Activated CD4-positive, alpha-beta T cell treated with anti-CD3 and anti-CD28 coated beads, Interleukin-2, amount 10 ng/mL, durations not matched to agents 7 days and 5 days (primary cell): Measurements from ENCODE around the gene ANK2. TPM values are rescaled to one million over a fixed set of nuclear protein-coding genes. Genes with fewer than 3 reads are reported as not detected.

Source experiments
- CTCF ChIA-PET: fragments of 350-600 bp; sonication (Branson Sonifier 250); formaldehyde crosslinking; loops from one replicate; lab custom pipeline; 2021; ENCODE audit warnings: antibody characterized with exemption; lab: Charles Lee
- POLR2A ChIA-PET: fragments of 350-600 bp; sonication (Branson Sonifier 250); formaldehyde crosslinking; loops from one replicate; lab custom pipeline; 2021; ENCODE audit warnings: antibody characterized with exemption; lab: Charles Lee
- DNase-seq: peaks from one replicate; pipeline ENCODE4 v3.0.0-alpha.2; 2020
- H3K27ac Mint-ChIP-seq: one replicate; pipeline ENCODE4 v1.8.0; 2021; ENCODE audit warnings: mild to moderate bottlenecking, moderate library complexity, mixed read lengths
- H3K27me3 Mint-ChIP-seq: one replicate; pipeline ENCODE4 v1.8.0; 2021; ENCODE audit warnings: mixed read lengths
- H3K36me3 Mint-ChIP-seq: one replicate; pipeline ENCODE4 v1.8.0; 2021; ENCODE audit warnings: low read depth, mixed read lengths
- H3K4me1 Mint-ChIP-seq: one replicate; pipeline ENCODE4 v1.8.0; 2021; ENCODE audit warnings: mixed read lengths
- H3K4me3 Mint-ChIP-seq: one replicate; pipeline ENCODE4 v1.8.0; 2021; ENCODE audit warnings: mild to moderate bottlenecking, moderate library complexity, mixed read lengths
- H3K9me3 Mint-ChIP-seq: one replicate; pipeline ENCODE4 v1.8.0; 2021; ENCODE audit warnings: mixed read lengths
- total RNA-seq, 2 experiments: library from RNA; stranded (reverse); gene quantifications; one replicate each; pipeline ENCODE4 v1.2.3, GENCODE V29; 2021

The ANK2 gene
- total RNA-seq, 2 experiments from 2014 or later: 0.42 to 0.67 TPM

DNA sequence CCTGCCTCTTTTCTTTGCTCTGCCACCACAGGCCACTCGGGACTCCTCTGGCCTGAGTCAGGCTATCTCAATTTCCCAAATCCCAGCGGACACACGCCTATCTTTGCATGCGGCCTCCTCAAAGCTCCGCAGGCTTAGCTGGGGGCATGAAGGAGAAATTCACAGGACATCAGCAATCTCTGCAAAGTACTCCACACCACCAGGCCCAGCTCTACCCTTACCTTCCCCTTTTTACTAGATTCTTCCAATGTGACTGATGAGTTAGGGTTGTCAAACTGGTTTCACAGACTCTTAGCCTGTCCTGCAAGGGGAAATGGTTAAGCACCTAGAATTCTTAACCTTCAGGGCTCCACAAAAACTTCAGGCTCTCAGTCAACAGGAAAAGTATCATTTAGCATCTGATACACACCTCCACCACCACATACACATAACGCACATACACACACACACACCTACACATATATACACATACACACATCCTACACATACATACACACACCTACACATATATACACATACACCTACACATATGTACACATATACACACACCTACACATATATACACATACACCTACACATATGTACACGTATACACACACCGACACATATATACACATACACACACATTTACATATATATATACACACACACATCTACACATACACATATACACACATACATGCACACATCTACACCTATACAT, 349.1 kb downstream of the ANK2 start:
- Mint-ChIP-seq H3K36me3 (no peaks in the 10 kb centered on the region), H3K27ac (no peak overlapping the region)
- CTCF ChIA-PET: no interaction called here

DNA sequence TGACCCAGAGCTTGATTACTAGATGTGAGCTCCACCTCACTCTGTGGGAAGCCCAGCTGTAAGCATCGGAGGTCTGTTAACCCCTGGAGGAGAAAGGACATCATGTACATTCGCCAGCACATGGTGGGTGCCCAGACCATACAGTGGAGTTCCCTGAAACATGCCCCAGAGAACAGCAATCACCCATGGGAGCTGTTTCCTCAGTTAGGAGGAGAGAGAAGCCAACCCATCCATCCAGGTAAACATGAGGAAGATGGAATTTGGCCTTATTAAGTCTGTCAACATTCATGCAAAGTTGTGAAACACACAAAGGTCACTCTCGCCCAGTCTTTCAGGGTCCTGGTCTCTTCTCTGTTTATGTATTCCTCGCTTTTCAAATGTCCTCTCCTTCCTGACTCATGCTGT, 354.7 kb downstream of the ANK2 start:
- DNase-seq: no peak
- H3K27ac Mint-ChIP-seq: no peak overlapping the region

More for the DNA sequence above, 349.1 kb downstream of the ANK2 start:
- H3K27me3 Mint-ChIP-seq: peaks cover 3% of the 10 kb centered on the region
- H3K4me1 Mint-ChIP-seq: peaks cover 3% of the 10 kb centered on the region
- POLR2A ChIA-PET: no interaction called here
- no peaks in the 10 kb centered on the region for H3K9me3 Mint-ChIP-seq
- no peak for DNase-seq
- H3K4me3 Mint-ChIP-seq: no peak overlapping the region

DNA sequence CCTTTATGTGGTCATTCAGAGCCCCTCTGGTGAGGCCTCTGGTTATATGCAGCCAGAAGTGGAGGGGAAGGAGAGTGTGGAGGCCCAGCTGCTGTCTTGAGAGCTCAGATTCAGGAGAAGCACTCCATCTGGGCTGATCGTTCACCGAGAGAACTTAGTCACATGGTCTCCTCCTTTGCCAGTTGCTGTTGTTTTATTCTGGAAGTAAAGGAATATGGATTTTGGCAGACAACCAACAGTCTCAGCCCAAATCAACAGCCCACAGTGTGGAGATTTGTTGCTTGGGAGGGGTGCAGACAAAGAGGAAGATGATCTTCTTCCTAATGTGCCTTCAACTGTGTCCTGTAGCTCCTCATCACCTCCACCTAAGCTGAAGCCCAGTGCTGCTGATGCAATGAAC, 355.4 kb downstream of the ANK2 start:
- no peak for DNase-seq
- CTCF ChIA-PET: no interaction called here
- H3K36me3 Mint-ChIP-seq: no peaks in the 10 kb centered on the region
- H3K27ac Mint-ChIP-seq: no peak overlapping the region
- POLR2A ChIA-PET: no interaction called here
- no peaks in the 10 kb centered on the region for H3K9me3 Mint-ChIP-seq
- H3K4me3 Mint-ChIP-seq: no peak overlapping the region
- H3K27me3 Mint-ChIP-seq: peaks cover 4% of the 10 kb centered on the region
- H3K4me1 Mint-ChIP-seq: no peaks in the 10 kb centered on the region

More for the DNA sequence above, 354.7 kb downstream of the ANK2 start:
- Mint-ChIP-seq H3K4me1 (no peaks in the 10 kb centered on the region), H3K27me3 (peaks cover 4% of the 10 kb centered on the region), H3K36me3 (no peaks in the 10 kb centered on the region), H3K4me3 (no peak overlapping the region), H3K9me3 (no peaks in the 10 kb centered on the region)
- CTCF ChIA-PET: interaction anchor here (1.2 kb wide), 1 partner anchor 9 kb away, joined by 3 read pairs; no protein-coding TSS in a partner anchor
- POLR2A ChIA-PET: no interaction called here

DNA sequence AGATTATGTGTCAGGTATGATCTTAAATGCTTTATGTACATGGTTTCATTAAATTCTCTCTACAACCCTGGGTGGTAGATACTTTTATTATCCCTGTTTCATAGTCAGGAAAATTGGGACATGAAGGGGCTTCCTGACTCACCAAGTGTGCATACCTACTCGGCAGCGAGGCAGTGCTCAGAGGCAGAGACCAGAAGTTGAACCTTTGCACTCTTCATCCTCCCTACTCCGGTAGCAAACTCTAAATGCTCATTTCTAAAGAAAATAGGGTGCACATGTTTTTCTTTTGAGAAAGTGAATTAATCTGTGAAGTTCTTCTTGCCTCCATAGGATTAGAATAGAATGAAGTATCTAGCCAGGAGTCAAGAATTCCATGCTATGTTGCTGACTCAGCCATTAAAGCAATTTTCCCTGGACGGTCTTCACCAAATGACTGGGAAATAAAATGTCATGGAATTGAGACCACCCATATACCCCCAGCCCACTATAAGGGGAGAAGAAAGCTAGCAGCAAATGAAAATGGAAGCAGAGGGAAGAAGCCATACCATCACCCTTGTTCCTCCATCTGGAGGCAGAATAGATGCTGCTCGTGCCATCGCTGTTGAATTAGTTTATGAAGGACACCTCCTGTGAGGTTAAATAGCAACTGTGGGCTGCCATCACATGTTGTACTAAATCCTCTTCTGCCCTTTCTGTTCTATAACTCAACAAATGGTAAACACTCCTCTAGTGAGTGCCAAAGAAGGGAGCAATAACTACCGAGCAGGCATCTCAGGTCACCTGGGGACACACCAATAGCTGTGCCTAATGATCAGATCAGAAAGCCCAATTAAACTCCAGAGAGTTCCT, 356.6 kb downstream of the ANK2 start:
- ChIA-PET POLR2A (no interaction called here), CTCF (no interaction called here)
- Mint-ChIP-seq H3K36me3 (no peaks in the 10 kb centered on the region), H3K4me3 (no peak overlapping the region), H3K4me1 (peaks cover 6% of the 10 kb centered on the region), H3K9me3 (no peaks in the 10 kb centered on the region), H3K27me3 (peaks cover 4% of the 10 kb centered on the region), H3K27ac (no peak overlapping the region)
- no peak for DNase-seq

DNA sequence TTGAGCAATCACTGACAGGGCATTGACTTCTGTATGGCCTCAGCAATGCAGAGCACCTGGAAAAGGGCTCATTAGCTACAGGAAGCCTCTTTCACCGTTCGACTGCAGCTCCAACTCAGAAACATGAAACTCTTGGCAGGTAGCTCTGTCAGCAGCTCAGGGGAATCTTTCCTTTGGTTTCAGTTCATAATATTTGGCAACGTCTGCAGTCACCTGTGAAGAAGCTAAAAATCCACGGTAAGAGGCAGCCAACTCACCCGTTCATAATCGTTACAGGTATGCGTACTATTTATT, 357.2 kb downstream of the ANK2 start:
- Mint-ChIP-seq H3K27me3 (peaks cover 4% of the 10 kb centered on the region), H3K27ac (no peak overlapping the region), H3K4me1 (peaks cover 6% of the 10 kb centered on the region), H3K4me3 (no peak overlapping the region), H3K36me3 (no peaks in the 10 kb centered on the region), H3K9me3 (no peaks in the 10 kb centered on the region)
- POLR2A ChIA-PET: no interaction called here
- no peak for DNase-seq
- CTCF ChIA-PET: no interaction called here

DNA sequence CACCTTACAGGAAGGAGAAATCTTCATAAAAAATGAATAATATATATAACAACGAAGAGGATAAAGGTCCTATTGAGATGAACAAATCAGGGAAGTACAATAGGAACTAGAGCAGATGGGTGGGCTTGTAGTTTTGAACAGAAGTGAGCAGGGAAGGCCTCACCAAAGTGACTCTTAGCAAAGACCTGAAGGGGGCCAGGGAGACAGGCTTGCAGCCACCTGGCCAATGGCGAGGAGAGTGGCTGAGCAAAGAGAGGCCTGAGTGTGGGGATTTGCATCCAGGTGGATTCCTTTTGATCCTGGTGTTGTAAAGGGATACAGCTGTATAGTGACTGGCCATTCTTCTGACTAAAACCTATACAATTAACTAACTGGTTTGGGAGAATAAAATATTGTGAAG, 358.0 kb downstream of the ANK2 start:
- POLR2A ChIA-PET: no interaction called here
- Mint-ChIP-seq H3K36me3 (no peaks in the 10 kb centered on the region), H3K9me3 (no peaks in the 10 kb centered on the region), H3K4me3 (no peak overlapping the region), H3K27me3 (peaks cover 4% of the 10 kb centered on the region), H3K27ac (no peak overlapping the region), H3K4me1 (peaks cover 6% of the 10 kb centered on the region)
- CTCF ChIA-PET: no interaction called here
- DNase-seq: no peak

DNA sequence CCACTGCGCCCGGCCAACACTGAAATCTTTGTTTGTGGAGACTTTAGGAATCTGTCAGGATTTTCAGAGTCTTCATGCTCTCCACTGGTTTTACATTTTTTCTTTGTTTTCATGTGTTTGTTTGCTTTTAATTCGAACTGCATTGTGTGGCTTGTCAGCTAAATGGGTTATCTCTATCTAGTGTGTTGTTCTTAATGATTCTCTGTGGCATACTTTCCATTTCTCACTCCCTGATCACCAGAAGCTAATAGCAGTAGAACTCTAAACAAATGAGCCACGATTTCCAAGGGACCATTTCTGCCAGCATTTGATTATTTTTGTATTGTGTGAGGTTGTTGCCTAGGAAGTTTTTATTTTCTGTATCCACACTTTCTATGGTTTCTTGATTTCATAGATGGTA, 359.7 kb downstream of the ANK2 start:
- no peak overlapping the region for H3K4me3 Mint-ChIP-seq
- ChIA-PET CTCF (interaction anchor here (0.8 to 1.1 kb wide), 2 partner anchors 13 to 14 kb away, joined by 3 read pairs; no protein-coding TSS in a partner anchor), POLR2A (no interaction called here)
- no peaks in the 10 kb centered on the region for H3K36me3 Mint-ChIP-seq
- H3K4me1 Mint-ChIP-seq: peaks cover 6% of the 10 kb centered on the region
- H3K27ac Mint-ChIP-seq: no peak overlapping the region
- H3K9me3 Mint-ChIP-seq: no peaks in the 10 kb centered on the region
- peaks cover 2% of the 10 kb centered on the region for H3K27me3 Mint-ChIP-seq
- no peak for DNase-seq

DNA sequence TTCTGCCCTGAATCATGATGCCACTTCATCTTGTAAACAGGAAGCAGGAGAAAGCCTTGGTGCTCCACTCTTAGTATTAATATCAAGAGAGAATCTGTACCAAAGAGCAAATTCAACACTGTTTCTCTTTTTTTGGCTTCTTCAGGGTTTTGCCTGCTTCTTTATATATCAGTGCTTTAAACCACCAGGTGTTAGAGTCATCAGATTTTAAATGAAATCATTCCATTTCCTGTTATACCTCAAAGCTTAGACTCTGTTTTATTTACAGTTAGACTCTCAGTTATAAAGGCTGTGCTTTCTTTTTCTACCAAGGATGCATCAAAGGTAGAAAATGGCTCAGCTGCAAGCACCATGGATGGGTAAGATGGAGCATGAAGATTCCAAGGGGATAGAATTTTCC, 361.2 kb downstream of the ANK2 start:
- Mint-ChIP-seq H3K27ac (no peak overlapping the region), H3K9me3 (no peaks in the 10 kb centered on the region), H3K27me3 (peaks cover 2% of the 10 kb centered on the region), H3K4me1 (peaks cover 6% of the 10 kb centered on the region), H3K4me3 (no peak overlapping the region), H3K36me3 (no peaks in the 10 kb centered on the region)
- DNase-seq: no peak
- CTCF ChIA-PET: no interaction called here
- POLR2A ChIA-PET: no interaction called here

DNA sequence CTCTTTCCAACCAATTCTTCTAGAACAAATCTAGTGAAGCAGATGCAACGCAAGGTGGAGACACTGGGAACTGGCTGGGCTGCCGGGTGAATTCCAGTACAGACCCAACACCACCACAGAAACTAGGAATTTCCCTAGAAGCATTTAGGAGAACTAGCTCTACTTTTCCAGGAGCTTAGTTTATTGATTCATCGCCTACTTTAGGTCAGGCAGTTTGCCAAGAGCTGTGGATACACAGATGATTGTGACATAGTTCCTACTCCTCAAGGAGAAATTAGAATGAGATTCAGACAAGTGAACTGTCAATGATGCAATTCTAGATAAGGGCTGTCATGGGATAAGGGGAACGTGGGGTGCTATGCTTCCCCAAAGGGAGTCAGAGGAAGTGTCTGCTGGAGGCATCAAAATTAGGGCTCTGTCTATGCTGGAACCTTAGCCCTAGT, 362.1 kb downstream of the ANK2 start:
- Mint-ChIP-seq H3K27ac (no peak overlapping the region), H3K36me3 (no peaks in the 10 kb centered on the region), H3K27me3 (peaks cover 2% of the 10 kb centered on the region), H3K4me1 (peaks cover 6% of the 10 kb centered on the region), H3K9me3 (no peaks in the 10 kb centered on the region), H3K4me3 (no peak overlapping the region)
- POLR2A ChIA-PET: no interaction called here
- DNase-seq: no peak
- CTCF ChIA-PET: no interaction called here

DNA sequence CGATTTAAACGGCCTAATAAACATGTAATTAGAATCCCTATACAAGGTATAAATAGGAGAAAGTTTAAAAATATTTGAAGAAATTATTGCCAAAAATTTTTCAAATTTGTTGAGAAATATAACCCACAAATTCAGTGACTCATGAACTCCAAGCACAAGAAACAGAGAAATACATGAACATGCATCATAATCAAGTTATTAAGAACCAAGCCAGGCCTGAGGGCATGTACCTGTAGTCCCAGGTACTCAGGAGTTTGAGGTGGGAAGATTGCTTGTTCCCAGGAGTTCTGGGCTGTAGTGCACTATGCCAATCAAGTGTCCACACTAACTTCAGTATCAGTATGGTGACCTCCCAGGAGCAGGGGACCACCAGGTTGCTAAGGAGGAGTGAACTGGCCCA, 370.2 kb downstream of the ANK2 start:
- Mint-ChIP-seq H3K36me3 (no peaks in the 10 kb centered on the region), H3K27me3 (no peaks in the 10 kb centered on the region), H3K4me1 (no peaks in the 10 kb centered on the region), H3K9me3 (peaks cover 9% of the 10 kb centered on the region), H3K4me3 (no peak overlapping the region), H3K27ac (no peak overlapping the region)
- CTCF ChIA-PET: no interaction called here
- DNase-seq: no peak
- POLR2A ChIA-PET: no interaction called here

DNA sequence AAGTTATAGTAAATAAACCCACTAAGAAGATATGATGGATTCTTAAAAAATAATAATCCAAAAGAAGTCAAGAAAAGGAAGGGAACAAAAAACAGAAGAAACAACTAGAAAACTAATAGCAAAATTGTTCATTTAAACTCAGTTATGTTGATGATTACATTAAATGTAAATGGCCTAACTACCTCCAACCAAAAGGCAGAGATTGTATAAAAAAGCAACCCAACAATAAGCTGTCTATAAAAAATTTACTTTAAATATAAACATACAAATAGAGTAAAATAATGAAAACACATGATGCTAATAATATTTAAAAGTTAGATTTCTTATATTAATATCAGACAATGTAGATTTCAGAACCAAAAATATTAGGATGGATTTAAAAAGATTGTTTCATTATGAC, 371.5 kb downstream of the ANK2 start:
- no peak overlapping the region for H3K4me3 Mint-ChIP-seq
- POLR2A ChIA-PET: no interaction called here
- H3K9me3 Mint-ChIP-seq: peaks cover 9% of the 10 kb centered on the region
- no peaks in the 10 kb centered on the region for H3K27me3 Mint-ChIP-seq
- H3K4me1 Mint-ChIP-seq: no peaks in the 10 kb centered on the region
- CTCF ChIA-PET: no interaction called here
- no peaks in the 10 kb centered on the region for H3K36me3 Mint-ChIP-seq
- no peak overlapping the region for H3K27ac Mint-ChIP-seq
- no peak for DNase-seq

DNA sequence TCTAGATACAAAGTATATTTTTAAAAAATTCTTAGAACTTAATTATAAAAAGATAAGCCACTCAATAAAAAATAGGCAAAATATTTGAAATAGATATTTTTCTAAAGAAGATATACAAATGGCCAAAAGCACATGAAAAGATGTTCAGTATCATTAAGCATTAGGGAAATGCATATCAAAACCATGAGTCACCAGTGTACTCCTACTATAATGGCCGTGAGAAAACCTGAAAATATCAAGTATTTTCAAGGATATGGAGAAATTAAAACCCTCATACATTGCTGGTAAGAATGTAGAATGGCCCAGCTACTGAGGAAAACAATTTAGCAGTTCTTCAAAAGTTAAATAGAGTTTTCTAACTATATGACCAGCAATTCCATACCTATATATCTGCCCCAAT, 374.2 kb downstream of the ANK2 start:
- H3K27me3 Mint-ChIP-seq: no peaks in the 10 kb centered on the region
- DNase-seq: no peak
- peaks cover 4% of the 10 kb centered on the region for H3K9me3 Mint-ChIP-seq
- no peak overlapping the region for H3K27ac Mint-ChIP-seq
- ChIA-PET CTCF (no interaction called here), POLR2A (no interaction called here)
- no peaks in the 10 kb centered on the region for H3K36me3 Mint-ChIP-seq
- no peaks in the 10 kb centered on the region for H3K4me1 Mint-ChIP-seq
- no peak overlapping the region for H3K4me3 Mint-ChIP-seq

DNA sequence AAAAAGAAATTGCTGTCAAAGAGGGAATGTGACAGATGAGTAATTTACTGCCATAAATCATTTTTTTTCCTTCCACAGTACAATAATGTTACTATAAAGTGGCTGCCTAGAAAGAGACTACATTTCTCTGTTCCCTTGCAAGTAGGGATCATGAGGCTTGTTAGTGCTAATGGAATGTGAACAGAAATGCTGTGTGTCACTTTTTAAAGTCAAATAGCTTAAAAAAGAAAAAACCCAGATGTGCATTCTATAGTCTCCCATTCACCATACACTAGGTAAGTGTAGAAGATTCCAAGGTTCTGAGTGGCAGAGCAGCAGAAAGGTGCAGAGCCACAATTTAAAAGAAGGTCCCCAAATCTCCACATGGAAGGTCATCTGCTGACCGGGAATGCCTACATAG, 383.7 kb downstream of the ANK2 start:
- DNase-seq: no peak
- Mint-ChIP-seq H3K4me1 (peaks cover 12% of the 10 kb centered on the region), H3K27ac (no peak overlapping the region), H3K36me3 (no peaks in the 10 kb centered on the region), H3K27me3 (no peaks in the 10 kb centered on the region), H3K4me3 (no peak overlapping the region), H3K9me3 (peaks cover 8% of the 10 kb centered on the region)
- CTCF ChIA-PET: no interaction called here
- POLR2A ChIA-PET: no interaction called here
